C4-2B (cell line): Measurements from ENCODE around the gene RPS6KB2.

ENCODE experiments used
- CTCF ChIP-seq: fragments of 450-650 bp; conservative IDR thresholded peaks from 2 replicates; pipeline ENCODE4 v1.5.1; 2017; ENCODE audit warnings: mild to moderate bottlenecking
- ZFX ChIP-seq: fragments of 450-650 bp; IDR thresholded peaks from 2 replicates; pipeline ENCODE4 v1.6.1; 2017

DNA sequence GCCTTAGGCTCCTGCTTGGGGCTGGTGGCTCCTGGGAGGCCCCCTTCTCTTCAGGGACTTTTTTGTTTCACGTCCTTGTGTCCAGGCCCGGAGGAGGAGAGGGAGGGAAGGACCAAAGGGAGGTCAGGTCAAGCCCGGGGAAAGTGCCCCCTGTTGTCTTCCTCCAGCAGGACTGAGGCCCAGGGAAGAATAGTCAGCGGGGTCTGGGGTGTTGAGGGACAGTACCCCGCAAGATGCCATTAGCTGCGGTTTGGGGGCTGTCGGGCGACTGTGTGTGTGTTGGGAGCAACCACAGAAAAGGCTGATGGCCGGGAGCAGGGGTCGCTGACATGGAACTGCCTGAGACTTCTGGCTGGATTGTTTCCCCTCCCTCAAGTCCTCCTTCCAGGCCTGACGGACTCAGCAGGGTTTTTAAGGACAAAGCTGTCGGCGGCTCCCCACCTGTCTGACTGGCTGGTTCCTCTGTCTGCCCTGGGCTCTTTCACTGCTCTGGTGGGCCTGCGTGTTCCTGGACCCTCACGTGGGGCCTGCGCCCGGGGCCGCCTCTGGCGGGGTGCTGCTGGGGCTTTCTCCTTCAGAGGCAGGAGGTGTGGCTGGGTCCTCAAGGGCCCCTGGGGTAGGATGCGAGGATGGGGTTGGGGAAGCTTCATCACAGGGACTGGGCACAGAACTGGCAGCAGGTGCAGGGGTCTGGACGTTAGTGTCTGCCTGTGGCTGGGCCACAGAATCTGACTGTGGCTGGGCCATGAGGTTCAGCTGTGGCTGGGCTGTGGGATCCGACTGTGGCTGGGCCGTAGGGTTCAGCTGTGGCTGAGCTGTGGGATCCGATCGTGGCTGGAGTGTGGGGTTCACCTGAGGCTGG, 22.7 kb downstream of the RPS6KB2 start:
- TF ChIP-seq CTCF (no peak), ZFX (no peak)
